Stimulated activated CD8-positive, alpha-beta memory T cell treated with anti-CD3 and anti-CD28 coated beads, Interleukin-15, amount 100 ng/mL, for 48 hours (primary cell): Measurements from ENCODE around the gene GRIK4.

ENCODE experiments used
- DNase-seq, 2 donors: peaks; one replicate each; pipeline ENCODE4 v3.0.0-alpha.2; 2020; ENCODE audit warnings: low read depth in 2 of 2

GRIK4 gene

DNA sequence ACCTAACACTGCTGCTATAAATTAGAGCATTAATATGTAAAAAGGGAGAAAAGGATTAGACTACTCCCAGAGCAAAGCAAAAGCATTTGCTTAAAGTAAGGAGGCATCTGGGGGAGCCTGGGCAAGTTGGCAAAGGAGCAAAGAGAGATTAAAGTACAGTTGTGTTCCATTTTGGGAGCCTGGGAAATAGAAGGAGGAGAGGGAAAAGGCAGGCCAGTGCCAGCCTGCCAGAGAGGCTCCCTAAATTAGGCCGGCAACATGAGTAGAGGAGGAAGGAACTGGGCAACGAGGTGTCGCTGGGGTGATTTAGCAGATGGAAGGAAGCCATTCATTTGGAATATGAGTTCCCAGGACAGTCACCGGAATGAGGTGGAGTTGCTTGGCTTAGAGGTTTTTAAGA, 326.1 kb downstream of the GRIK4 start:
- DNase-seq: no peak

DNA sequence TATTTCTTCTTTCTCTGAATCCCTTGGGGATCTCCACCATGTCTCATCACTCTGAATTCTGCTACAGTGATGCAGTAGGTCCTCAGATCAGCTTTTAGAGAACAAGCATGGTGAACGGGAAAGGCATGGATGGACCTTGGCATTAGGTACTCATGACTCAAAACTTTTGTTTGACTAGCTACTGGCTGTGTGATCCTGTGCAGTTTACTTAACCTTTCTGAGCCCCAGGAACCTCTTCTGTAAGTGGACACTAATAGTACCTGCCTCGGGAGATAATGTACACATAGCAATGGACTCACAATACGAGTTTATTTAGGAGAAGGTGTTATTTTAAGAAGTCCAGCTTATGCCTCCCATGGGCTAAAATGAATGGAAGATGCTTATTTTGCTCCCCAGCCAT, 327.7 kb downstream of the GRIK4 start:
- DNase-seq: no peak

- DNase-seq: no peak
These were observed 328.4 kb downstream of the GRIK4 start for GRCh38 chr11:120839846-120840402.

- DNase-seq: no peak
These were observed 329.1 kb downstream of the GRIK4 start for GRCh38 chr11:120840661-120841060.

GRCh38 chr11:120841074-120841473, 329.5 kb downstream of the GRIK4 start:
- no peak for DNase-seq

- DNase-seq: no peak
These were observed 330.6 kb downstream of the GRIK4 start for GRCh38 chr11:120842195-120842594.

DNA sequence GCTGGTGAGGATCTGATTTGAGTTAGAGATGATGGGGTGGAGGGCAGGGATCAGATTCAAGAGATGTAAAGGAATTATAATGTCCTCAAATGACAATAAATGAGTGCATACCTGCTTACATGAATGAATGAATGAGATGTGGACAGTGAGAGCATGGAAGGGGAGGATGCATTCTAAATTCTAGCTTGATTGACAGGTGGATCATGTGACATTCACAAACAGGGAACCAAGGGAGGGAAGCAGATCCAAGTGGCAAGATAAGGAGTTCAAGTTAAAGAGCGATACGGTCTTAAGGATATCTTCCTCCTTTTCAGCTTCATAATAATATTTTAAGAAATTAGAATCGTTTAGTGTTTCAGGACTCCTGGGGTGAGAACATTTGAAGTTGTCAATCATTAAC, 341.9 kb downstream of the GRIK4 start:
- no peak for DNase-seq

- DNase-seq: no peak
These were observed 343.4 kb downstream of the GRIK4 start for GRCh38 chr11:120854988-120855387.

DNA sequence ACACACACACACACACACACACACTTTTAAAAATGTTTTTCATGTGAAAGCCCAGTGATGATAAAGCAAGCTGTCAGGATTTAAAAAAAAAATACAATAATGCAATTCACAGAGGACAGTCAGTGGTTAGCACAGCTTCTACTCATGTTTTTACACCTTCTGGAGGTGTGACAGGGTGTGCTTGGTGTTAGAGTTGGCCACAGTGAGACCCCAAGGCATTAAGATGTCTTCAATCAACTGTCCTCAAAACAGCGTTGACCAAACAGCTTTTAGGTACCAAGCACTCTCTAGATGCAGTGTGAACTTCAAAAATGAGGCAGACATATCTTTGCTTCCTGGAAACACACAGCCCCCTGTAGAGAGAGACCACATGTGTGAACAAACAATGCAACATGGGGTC, 346.0 kb downstream of the GRIK4 start:
- no peak for DNase-seq

GRCh38 chr11:120858740-120859139, 347.2 kb downstream of the GRIK4 start:
- DNase-seq: no peak

DNA sequence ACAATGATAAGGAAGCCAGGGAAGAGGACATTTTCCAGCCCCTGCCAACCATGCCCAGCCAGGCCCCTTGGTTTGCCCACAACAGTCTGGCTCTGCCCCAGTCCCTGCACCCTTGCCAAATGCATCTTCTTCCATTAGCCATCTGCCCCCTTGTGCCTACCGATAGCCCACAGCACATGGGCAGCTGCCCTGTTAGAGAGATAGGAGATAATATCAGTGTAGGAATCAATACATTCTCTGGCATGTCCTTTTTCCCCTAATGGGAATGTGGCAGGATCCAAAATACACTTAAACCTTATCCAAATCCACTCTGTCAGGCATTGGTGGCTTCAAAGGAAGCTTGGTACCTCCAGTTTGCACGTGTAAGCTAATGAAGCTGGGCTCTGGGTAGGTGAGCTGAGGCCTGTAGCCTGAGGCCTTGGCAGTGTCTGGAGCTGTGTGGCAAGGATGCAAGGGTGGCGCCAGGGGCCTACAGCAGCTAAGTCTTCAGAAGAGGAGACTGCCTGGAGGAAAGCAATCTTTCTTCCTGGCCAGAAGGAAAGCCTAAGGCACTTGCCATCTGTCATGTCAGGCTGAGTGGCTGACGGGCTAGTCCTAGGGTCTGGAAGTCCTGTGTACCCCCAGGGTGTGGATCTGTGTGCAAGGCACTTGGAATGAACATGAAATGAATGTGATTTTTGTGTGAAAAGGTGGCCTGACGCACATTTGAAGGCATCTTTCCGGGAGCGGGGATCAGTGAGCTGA, 348.2 kb downstream of the GRIK4 start:
- DNase-seq: no peak

DNA sequence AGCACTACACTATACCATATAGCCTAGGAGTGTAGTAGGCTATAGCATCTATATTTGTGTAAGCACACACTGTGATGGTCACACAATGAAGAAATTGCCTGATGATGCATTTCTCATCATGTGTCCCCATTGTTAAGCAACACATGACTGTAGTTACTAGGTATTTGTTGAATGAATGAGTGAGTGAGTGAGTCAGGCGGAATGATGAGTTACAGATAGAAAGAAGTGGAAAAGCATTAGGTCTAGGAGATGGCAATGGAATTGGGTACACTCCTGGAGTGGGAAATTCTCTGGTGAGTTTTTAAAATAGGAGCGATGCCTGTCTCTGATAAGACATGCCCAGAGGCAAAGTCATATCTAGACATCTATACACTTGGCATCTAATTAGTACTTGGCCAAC, 351.8 kb downstream of the GRIK4 start:
- no peak for DNase-seq

- DNase-seq: no peak
These were observed 355.5 kb downstream of the GRIK4 start for GRCh38 chr11:120867024-120867423.

GRCh38 chr11:120867531-120867930, 356.0 kb downstream of the GRIK4 start:
- no peak for DNase-seq

- DNase-seq: no peak
These were observed 356.4 kb downstream of the GRIK4 start for GRCh38 chr11:120867988-120868387.

- no peak for DNase-seq
These were observed 357.5 kb downstream of the GRIK4 start for GRCh38 chr11:120869097-120869496.

GRCh38 chr11:120869516-120870011, 358.0 kb downstream of the GRIK4 start:
- DNase-seq: no peak

- DNase-seq: no peak
These were observed 359.6 kb downstream of the GRIK4 start for GRCh38 chr11:120871194-120871593.

- no peak for DNase-seq
These were observed 360.4 kb downstream of the GRIK4 start for GRCh38 chr11:120871924-120872323.

GRCh38 chr11:120873966-120874735, 362.6 kb downstream of the GRIK4 start:
- no peak for DNase-seq

GRCh38 chr11:120875986-120876385, 364.4 kb downstream of the GRIK4 start:
- no peak for DNase-seq

DNA sequence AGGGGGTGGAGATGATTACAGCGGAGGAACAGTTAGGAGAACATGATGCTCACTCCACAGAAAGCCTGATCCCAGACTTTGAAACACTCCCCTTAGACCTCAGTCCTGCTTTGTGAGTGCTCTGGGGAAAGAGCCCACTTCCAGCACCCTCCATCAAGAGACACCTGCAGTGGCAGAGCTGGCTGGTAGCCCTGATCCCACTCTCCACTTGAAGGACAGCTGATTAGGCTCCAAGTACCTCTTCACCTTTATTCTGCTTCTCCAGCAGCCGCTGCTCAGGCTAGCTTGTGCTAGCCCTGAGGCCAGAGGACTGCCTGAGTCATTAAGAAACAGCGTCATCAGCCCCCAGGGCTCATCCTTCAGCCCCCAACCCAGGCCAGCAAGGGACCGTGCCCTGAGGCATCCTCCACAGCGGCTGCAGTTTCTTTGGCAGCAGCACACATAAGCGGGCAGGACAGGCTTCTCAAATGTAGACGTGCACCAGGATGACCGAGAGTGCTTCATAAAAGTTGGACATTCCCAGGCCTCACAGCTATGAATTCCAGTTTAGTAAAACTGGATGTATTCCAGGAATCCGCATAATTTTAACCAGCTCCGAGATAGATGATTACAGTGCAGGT, 366.3 kb downstream of the GRIK4 start:
- no peak for DNase-seq
